KBM-7 (cell line): ENCODE measurements around the gene HOXC6.

Experiments used
- DNase-seq: peaks from one replicate; pipeline ENCODE4 v3.0.0-alpha.2; 2015
- in situ Hi-C: fragments of 300-500 bp; cut with MboI; formaldehyde crosslinking; loops from 2 replicates; pipeline ENCODE4 v1.14.3; 2020; ENCODE audit warnings: low sequenced_read_pairs, low pct_unique_long_range_greater_than_20kb, mixed read lengths

HOXC6 gene

GRCh38 chr12:54000116-54001114 lies 27.8 kb upstream of the HOXC6 start, which contains the start of gene HOXC9:
Gene HOXC9 (plus strand): TSS chr12:54000161. CDS start chr12:54000189, 28 bp downstream.
- in situ Hi-C loops: loop anchor here (10.0 kb wide), 1 partner anchor 194 kb away; no protein-coding TSS in a partner anchor
- no peak for DNase-seq

GRCh38 chr12:54001283-54002187 lies 26.7 kb upstream of the HOXC6 start:
- in situ Hi-C loops: loop anchor here (10.0 kb wide), 1 partner anchor 193 kb away; no protein-coding TSS in a partner anchor
- DNase-seq: no peak

- DNase-seq: no peak
- in situ Hi-C loops: loop anchor here (10.0 kb wide), 1 partner anchor 192 kb away; no protein-coding TSS in a partner anchor
Observed at GRCh38 chr12:54002278-54002914, 25.8 kb upstream of the HOXC6 start.

- DNase-seq: no peak
- in situ Hi-C loops: loop anchor here (10.0 kb wide), 1 partner anchor 192 kb away; no protein-coding TSS in a partner anchor
Observed at GRCh38 chr12:54002915-54003389, 25.3 kb upstream of the HOXC6 start.

- no peak for DNase-seq
- in situ Hi-C loops: loop anchor here (10.0 kb wide), 1 partner anchor 191 kb away; no protein-coding TSS in a partner anchor
Observed at GRCh38 chr12:54003625-54004024, 24.6 kb upstream of the HOXC6 start.

- DNase-seq: peak; percentile 53
- in situ Hi-C loops: loop anchor here (10.0 kb wide), 1 partner anchor 191 kb away; no protein-coding TSS in a partner anchor
Observed at GRCh38 chr12:54004063-54004840, 24.0 kb upstream of the HOXC6 start.

DNA sequence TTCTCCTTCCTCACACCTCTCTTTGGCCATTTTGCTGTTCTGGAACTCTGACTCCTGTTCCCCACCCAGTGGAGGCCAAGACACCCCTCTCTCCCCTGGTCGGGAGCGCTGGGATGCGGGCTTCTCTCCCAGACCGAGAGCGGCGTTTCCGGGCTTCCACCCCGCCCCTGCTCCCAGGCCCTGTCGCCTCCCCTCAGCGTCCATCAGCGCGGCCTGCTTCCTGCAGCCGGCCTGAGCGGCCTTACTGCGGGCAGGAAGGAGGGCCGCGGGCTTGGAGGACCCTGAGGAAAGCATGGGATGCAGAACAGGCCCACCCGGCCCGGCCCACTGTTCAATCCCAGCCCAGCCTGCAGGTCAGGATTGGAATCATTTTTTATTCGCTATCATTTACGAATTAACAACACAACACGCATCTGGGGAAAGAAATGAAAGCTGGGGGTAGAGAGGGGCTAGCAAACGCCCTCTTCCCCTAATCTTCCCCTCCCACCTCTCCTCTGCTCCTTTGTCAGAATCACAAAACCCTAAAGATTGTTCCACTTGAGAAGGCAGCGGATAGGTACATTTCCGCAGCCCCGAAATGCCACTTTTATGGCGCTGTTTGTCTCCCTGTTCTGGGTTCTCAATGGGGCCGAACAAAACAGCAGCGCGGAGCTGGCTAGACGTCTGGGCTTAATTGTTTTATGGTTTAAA lies 23.3 kb upstream of the HOXC6 start:
- in situ Hi-C loops: loop anchor here (10.0 kb wide), 1 partner anchor 190 kb away; no protein-coding TSS in a partner anchor
- DNase-seq: no peak

DNA sequence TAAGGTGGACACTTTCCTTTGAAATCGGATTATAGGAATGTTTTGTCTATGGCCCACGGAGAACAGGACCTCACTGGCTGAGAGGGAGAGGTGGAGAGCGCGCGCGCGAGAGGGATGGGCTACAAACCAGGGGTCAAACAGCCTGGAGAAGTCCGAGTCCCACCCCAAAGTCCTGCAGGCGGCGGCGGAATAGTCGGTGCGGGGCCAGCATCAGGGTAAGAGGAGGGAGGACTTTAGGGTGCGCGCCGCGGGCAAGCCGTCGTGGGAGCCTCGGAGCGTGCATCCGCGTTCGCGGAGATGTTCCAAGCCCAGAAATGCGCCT lies 22.7 kb upstream of the HOXC6 start:
- in situ Hi-C loops: loop anchor here (10.0 kb wide), 1 partner anchor 189 kb away; no protein-coding TSS in a partner anchor
- no peak for DNase-seq

- DNase-seq: peak; percentile 89
- in situ Hi-C loops: loop anchor here (10.0 kb wide), 1 partner anchor 189 kb away; no protein-coding TSS in a partner anchor
Observed at GRCh38 chr12:54005853-54006558, 22.2 kb upstream of the HOXC6 start.

- in situ Hi-C loops: loop anchor here (10.0 kb wide), 1 partner anchor 188 kb away; no protein-coding TSS in a partner anchor
- DNase-seq: no peak
Observed at GRCh38 chr12:54006559-54007220, 21.6 kb upstream of the HOXC6 start.

DNA sequence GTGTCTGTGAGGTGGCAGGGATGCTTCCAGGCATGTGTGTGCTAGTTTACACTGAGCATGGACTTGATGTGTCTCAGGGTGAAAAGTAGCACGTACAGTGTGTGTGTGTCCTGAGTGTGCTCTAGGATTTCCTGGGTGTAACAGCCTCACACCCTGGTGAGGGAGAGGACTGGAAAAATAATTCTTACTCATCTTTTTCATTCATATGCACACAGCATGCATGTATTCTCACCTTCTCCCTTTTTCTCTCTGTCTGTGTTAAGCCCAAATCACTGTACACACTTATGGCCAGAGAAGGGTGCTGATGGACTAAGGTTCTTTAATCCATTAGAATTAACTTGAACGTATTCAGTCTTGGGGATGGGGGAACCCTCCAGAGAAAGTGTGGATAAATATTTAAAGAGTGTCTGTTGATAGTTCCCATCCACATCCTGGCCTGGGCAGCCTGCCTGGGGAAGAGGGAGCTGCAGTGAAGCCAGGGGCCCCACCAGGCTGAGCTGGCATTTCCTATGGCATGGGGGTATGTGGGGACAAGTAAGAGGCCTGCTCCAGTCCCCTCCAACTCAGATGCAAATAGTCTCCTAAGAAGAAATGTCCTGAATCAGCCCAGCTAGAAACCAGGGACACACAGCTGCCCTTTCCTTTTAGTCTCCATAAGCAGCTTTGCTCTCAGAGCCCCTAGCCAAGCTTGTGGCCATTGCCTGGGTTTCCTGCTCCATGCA lies 20.5 kb upstream of the HOXC6 start:
- in situ Hi-C loops: loop anchor here (10.0 kb wide), 1 partner anchor 187 kb away; no protein-coding TSS in a partner anchor

GRCh38 chr12:54008260-54008552 lies 20.0 kb upstream of the HOXC6 start:
- DNase-seq: no peak
- in situ Hi-C loops: loop anchor here (10.0 kb wide), 1 partner anchor 187 kb away; no protein-coding TSS in a partner anchor

More for the DNA sequence above, 20.5 kb upstream of the HOXC6 start:
- DNase-seq: no peak

GRCh38 chr12:54009171-54010052 lies 18.8 kb upstream of the HOXC6 start:
- in situ Hi-C loops: loop anchor here (10.0 kb wide), 1 partner anchor 185 kb away; no protein-coding TSS in a partner anchor

GRCh38 chr12:54010053-54010971 lies 17.9 kb upstream of the HOXC6 start:
- in situ Hi-C loops: no loop called here
- DNase-seq: no peak

More at GRCh38 chr12:54009171-54010052, 18.8 kb upstream of the HOXC6 start:
- peak; percentile 43 for DNase-seq
